Measurements from ENCODE around the gene CBLIF.

- TF ChIP-seq CTCF (IDR thresholded peaks at IDR 0.05; ENCODE audit: low read depth, low read length, missing input control) (no peak), GABPA (IDR thresholded peaks at IDR 0.05 in 1 of 2, conservative IDR thresholded peaks at IDR 0.05 in 1 of 2) (no peak), YY1 (IDR thresholded peaks at IDR 0.05) (no peak), REST (IDR thresholded peaks at IDR 0.05) (no peak), TAF1 (conservative IDR thresholded peaks at IDR 0.05) (no peak)
Measured at GRCh38 chr11:59866836-59867235, 21.5 kb upstream of the CBLIF start.
